GM12891 (cell line): Measurements from ENCODE around the gene NUAK1.

Experiments used
- PAX5 ChIP-seq: IDR thresholded peaks from 2 replicates; pipeline ENCODE4 v1.6.1; 2011; ENCODE audit warnings: low read length, moderate library complexity, mild to moderate bottlenecking; ENCODE audit not compliant: insufficient read depth, severe bottlenecking
- POLR2A ChIP-seq: IDR thresholded peaks from 2 replicates; pipeline ENCODE4 v1.6.1; 2011; ENCODE audit warnings: low read depth, low read length, control low read depth
- POLR2AphosphoS5 ChIP-seq: IDR thresholded peaks from 2 replicates; pipeline ENCODE4 v1.6.1; 2011; ENCODE audit warnings: low read depth, low read length, control low read depth
- POU2F2 ChIP-seq: IDR thresholded peaks from 2 replicates; pipeline ENCODE4 v1.6.1; 2011; ENCODE audit warnings: low read depth, mild to moderate bottlenecking, control low read depth, low read length, moderate library complexity
- TAF1 ChIP-seq: IDR thresholded peaks from 2 replicates; pipeline ENCODE4 v1.6.1; 2011; ENCODE audit warnings: low read depth, low read length, control low read depth

DNA sequence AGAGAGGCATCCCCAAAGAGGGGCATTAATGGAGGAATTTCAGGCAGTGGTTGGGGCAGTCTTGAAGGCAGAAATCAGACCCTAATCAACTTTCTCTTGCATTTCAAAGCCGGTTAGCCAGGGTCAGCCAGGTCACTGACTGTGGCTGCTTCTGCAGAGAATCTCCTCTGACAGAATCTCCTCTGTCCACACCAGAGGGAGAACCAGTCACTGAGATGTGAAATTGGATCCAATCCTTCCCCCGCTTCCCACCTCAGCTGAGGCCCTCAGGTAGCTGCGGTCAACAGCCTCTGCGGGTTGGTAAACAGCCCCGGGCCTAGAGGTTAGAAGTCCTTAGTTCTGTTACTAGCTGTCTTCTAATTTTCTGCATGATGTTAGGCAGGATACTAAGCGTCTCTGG is 39.8 kb upstream of the NUAK1 start:
- TF ChIP-seq TAF1, result no peak
- no peak for TF ChIP-seq POLR2A
- TF ChIP-seq PAX5, result no peak
- no peak for TF ChIP-seq POLR2AphosphoS5
- TF ChIP-seq POU2F2, result no peak
